ENCODE measurements around the gene OMA1. TPM values are rescaled to one million over a fixed set of nuclear protein-coding genes. Genes with fewer than 3 reads are reported as not detected.
"Not testable (repeated sequence)": the region's sequence is repeated elsewhere in the genome, so short reads cannot be mapped to it uniquely, and the experiment has no call there.

OMA1 gene
- total RNA-seq, 1 donor from 2014 or later = 9.3 TPM

GRCh38 chr1:58555393-58555792, 8.9 kb upstream of the OMA1 start:
- TF ChIP-seq CTCF (IDR thresholded peaks at IDR 0.05) = no peak
- Mint-ChIP-seq H3K27ac (ENCODE audit: unreplicated experiment) (no peak overlapping the region), H3K36me3 (ENCODE audit: low read depth) (peaks cover 4% of the 10 kb centered on the region), H3K4me1 (ENCODE audit: low read depth) (no peaks in the 10 kb centered on the region), H3K9me3 (ENCODE audit: low read depth) (no peaks in the 10 kb centered on the region), H3K4me3 (ENCODE audit: unreplicated experiment) (no peak overlapping the region), H3K27me3 (ENCODE audit: low read depth) (peaks cover 26% of the 10 kb centered on the region)
- no peak for DNase-seq (ENCODE audit: low spot score)

GRCh38 chr1:58551186-58552140, 4.9 kb upstream of the OMA1 start:
- no peaks in the 10 kb centered on the region for H3K9me3 Mint-ChIP-seq (ENCODE audit: low read depth)
- H3K4me3 Mint-ChIP-seq (ENCODE audit: unreplicated experiment) = no peak overlapping the region
- no peak overlapping the region for H3K27ac Mint-ChIP-seq (ENCODE audit: unreplicated experiment)
- H3K4me1 Mint-ChIP-seq (ENCODE audit: low read depth) = peaks cover 5% of the 10 kb centered on the region
- H3K36me3 Mint-ChIP-seq (ENCODE audit: low read depth) = no peaks in the 10 kb centered on the region
- DNase-seq (ENCODE audit: low spot score) = no peak
- peaks cover 18% of the 10 kb centered on the region for H3K27me3 Mint-ChIP-seq (ENCODE audit: low read depth)
- TF ChIP-seq CTCF (IDR thresholded peaks at IDR 0.05) = no peak

GRCh38 chr1:58549291-58549690, 2.8 kb upstream of the OMA1 start:
- H3K27ac Mint-ChIP-seq (ENCODE audit: unreplicated experiment); H3K4me3 Mint-ChIP-seq (ENCODE audit: unreplicated experiment); DNase-seq (ENCODE audit: low spot score); H3K36me3 Mint-ChIP-seq (ENCODE audit: low read depth); H3K27me3 Mint-ChIP-seq (ENCODE audit: low read depth); H3K9me3 Mint-ChIP-seq (ENCODE audit: low read depth): not testable (repeated sequence)
- peaks cover 15% of the 10 kb centered on the region for H3K4me1 Mint-ChIP-seq (ENCODE audit: low read depth)

DNA sequence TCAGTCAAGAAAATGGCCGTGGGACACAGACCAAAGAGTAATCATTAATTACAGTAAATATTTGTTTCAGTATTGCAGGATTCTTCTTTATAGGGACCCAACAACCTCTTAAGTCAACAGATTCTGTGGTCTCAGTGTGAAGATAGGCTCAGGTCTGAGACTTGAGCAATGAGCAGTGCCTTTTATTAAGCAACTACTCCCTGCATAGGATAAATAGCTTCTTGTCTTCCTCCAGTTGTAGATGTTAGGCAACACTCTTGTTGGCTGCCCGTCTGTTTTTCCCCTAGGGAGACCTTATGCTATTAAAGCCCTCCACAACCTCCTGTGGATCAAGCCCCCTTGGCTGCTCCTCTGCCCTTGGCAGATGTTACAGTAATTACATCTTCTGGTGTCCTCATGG, 1.8 kb upstream of the OMA1 start:
- Mint-ChIP-seq H3K9me3 (ENCODE audit: low read depth) (no peaks in the 10 kb centered on the region), H3K4me1 (ENCODE audit: low read depth) (peaks cover 15% of the 10 kb centered on the region), H3K27me3 (ENCODE audit: low read depth) (peaks cover 8% of the 10 kb centered on the region), H3K27ac (ENCODE audit: unreplicated experiment) (no peak overlapping the region), H3K36me3 (ENCODE audit: low read depth) (no peaks in the 10 kb centered on the region), H3K4me3 (ENCODE audit: unreplicated experiment) (no peak overlapping the region)
- DNase-seq (ENCODE audit: low spot score) = no peak
- TF ChIP-seq CTCF (IDR thresholded peaks at IDR 0.05) = no peak

DNA sequence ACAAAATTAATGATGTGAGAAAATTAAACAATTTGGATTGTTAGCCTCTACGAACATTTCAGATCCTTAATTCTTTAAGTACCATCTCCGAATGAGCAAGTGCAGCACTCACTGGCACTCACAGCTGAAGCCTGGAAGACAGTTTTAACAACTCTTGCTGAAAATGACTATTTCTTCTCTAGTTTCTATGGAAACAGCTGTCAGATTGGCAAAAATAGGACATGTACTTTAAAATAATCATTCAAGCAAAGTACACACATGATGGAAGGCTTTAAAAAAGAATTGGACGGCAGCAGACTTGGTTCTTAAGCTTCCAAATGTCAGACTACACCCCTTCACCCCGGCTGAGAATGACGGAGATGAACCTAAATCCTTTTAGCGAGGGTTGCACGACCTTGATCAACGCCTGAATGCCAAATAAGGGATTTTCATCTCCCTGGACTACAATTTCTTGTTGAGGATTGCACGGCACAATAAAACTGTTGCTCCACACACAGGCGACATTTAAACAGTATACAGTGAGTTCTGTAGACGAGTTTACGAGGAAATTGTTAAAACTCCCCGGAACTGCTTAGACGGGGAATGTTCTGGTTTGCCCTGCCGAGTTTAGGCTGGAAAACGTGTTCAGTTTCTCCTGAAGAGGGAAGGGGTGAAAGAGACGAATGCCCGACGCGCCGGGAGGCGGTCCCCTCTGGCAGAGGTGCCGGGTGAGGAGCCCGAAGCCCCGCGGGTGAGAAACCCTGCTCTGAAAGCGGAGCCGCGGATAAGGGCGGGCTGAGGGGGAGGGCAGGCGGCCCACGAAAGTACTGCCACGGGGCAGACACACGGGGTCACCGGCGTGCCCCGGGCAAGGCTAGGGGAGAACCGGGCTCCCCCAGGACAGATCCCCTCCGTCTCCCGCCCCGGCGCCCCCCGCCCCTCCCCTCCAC, 671 bp downstream of the OMA1 start:
- Mint-ChIP-seq H3K4me3 (ENCODE audit: unreplicated experiment) (peak overlapping the region; percentile 85), H3K27me3 (ENCODE audit: low read depth) (peaks cover 3% of the 10 kb centered on the region), H3K9me3 (ENCODE audit: low read depth) (no peaks in the 10 kb centered on the region), H3K36me3 (ENCODE audit: low read depth) (no peaks in the 10 kb centered on the region), H3K4me1 (ENCODE audit: low read depth) (peaks cover 15% of the 10 kb centered on the region), H3K27ac (ENCODE audit: unreplicated experiment) (peak overlapping the region; percentile 99)
- peak; percentile 94 for DNase-seq (ENCODE audit: low spot score)
- TF ChIP-seq CTCF (IDR thresholded peaks at IDR 0.05) = no peak

Data from chondrocyte (in vitro differentiated cells).